Testis (tissue), 3 donors: ENCODE results near the gene KIRREL1. TPM values are rescaled to one million over a fixed set of nuclear protein-coding genes. Genes with fewer than 3 reads are reported as not detected.

ENCODE experiments used
- DNase-seq: peaks from one replicate; pipeline ENCODE4 v3.0.0-alpha.2; 2019
- H3K27ac ChIP-seq, 2 donors: fragments of 200-600 bp; sonication (generic); one replicate each; pipeline ENCODE4 v1.5.1; 2019
- H3K27me3 ChIP-seq: fragments of 200-600 bp; sonication (generic); one replicate; pipeline ENCODE4 v1.5.1; 2019
- H3K36me3 ChIP-seq: fragments of 200-600 bp; sonication (generic); one replicate; pipeline ENCODE4 v1.5.1; 2017; ENCODE audit warnings: low read depth; ENCODE audit errors: missing control alignments
- H3K4me1 ChIP-seq: fragments of 200-600 bp; sonication (generic); one replicate; pipeline ENCODE4 v1.5.1; 2019
- H3K4me3 ChIP-seq, 2 donors: fragments of 200-600 bp; sonication (generic); one replicate each; pipeline ENCODE4 v1.5.1; 2017 to 2019
- H3K9me3 ChIP-seq: fragments of 200-600 bp; sonication (generic); one replicate; pipeline ENCODE4 v1.5.1; 2017
- POLR2A ChIP-seq: fragments of 450-650 bp; IDR thresholded peaks from one replicate; pipeline ENCODE4 v1.6.1; 2017; ENCODE audit warnings: antibody characterized with exemption, mild to moderate bottlenecking, moderate library complexity
- WGBS, 2 donors: methylation state at CpG; one replicate each; pipeline ENCODE4 v1.1.5; 2018; 5-methylcytosine and 5-hydroxymethylcytosine counted together
- intact Hi-C: fragments of 100-400 bp; cut with DNase I; formaldehyde crosslinking; loops from one replicate; pipeline ENCODE4 v1.15.1; 2023; ENCODE audit warnings: low total_unique reads
- polyA plus RNA-seq: library from polyadenylated mRNA; stranded (reverse); fragments of 350-450 nt; fragmentation: Illumina TruSeq; extraction: RNeasy Lipid Tissue Mini Kit (QIAGEN cat#74804); gene quantifications from one replicate; pipeline ENCODE4 v1.2.3, GENCODE V29; 2014; ENCODE audit warnings: low read depth, low replicate concordance; ENCODE audit not compliant: insufficient read depth
- total RNA-seq, 2 donors: library from RNA; depleted of rRNA; stranded (reverse); fragments of >200 nt; gene quantifications; one replicate each; pipeline ENCODE4 v1.2.3, GENCODE V29; 2016
- TF ChIP-seq, protein P1 (sequence below), 3 experiments: fragments of 450-650 bp in 2 of 3; fragments of 200-600 bp in 1 of 3; sonication (generic) in 1 of 3; IDR thresholded peaks; one replicate each; pipeline ENCODE4 v1.5.1; 2016 to 2019; ENCODE audit warnings: antibody characterized with exemption in 3 of 3, mild to moderate bottlenecking in 2 of 3, moderate library complexity in 1 of 3

The KIRREL1 gene
- total and polyA plus RNA-seq, 3 donors from 2014 or later = 15.5 to 31.9 (median 19.9) TPM

DNA sequence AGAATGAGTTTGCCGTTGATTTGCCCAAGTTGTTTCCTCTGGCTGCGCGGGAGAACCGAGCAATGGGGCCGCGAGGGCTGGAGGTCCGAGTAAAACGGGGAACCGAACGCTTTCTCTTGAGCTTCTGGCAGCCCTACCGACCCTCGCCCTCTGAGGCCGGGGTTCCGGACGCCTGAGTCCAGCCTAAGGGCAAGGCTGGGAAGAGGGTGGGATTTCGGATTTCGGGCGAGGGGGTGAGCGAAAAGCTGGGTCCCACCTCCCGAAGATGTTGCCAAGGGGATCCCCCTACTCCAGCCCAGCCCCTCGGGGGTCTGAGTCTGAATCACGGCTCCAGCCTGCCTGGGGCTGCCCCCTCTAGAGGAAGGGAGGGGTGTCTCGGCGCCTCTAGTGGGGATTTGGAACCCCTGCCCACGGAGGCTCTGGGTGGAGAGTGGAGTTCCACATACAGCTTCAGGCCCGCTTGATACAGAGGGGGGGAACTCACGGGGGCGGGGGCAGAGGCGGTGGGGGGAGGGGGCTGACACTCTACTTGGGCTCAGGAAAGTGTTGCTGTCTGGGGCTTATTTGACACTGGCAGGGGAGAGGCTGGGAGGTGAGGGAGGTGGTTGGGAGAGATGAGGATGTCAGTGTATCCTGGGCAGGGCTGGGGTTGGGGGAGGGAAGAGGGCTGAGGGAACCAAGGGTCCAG lies 617 bp downstream of the KIRREL1 start:
- Histone ChIP-seq H3K27me3 (no peaks in the 10 kb centered on the region), H3K9me3 (no peaks in the 10 kb centered on the region), H3K36me3 (no peaks in the 10 kb centered on the region), H3K4me3 (peak overlapping the region; percentile 84 to 88), H3K4me1 (peaks cover 45% of the 10 kb centered on the region), H3K27ac (peak overlapping the region; percentile 87 to 93)
- peak; percentile 38 for DNase-seq
- WGBS, 2 donors = 0 to 1% methylated on average over 3 to 27 of the region's 29 CpGs
- intact Hi-C loops = loop anchor here (5.0 kb wide), 1 partner anchor 43 kb away; no protein-coding TSS in a partner anchor
- TF ChIP-seq, protein P1, sequence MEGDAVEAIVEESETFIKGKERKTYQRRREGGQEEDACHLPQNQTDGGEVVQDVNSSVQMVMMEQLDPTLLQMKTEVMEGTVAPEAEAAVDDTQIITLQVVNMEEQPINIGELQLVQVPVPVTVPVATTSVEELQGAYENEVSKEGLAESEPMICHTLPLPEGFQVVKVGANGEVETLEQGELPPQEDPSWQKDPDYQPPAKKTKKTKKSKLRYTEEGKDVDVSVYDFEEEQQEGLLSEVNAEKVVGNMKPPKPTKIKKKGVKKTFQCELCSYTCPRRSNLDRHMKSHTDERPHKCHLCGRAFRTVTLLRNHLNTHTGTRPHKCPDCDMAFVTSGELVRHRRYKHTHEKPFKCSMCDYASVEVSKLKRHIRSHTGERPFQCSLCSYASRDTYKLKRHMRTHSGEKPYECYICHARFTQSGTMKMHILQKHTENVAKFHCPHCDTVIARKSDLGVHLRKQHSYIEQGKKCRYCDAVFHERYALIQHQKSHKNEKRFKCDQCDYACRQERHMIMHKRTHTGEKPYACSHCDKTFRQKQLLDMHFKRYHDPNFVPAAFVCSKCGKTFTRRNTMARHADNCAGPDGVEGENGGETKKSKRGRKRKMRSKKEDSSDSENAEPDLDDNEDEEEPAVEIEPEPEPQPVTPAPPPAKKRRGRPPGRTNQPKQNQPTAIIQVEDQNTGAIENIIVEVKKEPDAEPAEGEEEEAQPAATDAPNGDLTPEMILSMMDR (IDR thresholded peaks at IDR 0.05) = no peak
- TF ChIP-seq POLR2A = no peak

DNA sequence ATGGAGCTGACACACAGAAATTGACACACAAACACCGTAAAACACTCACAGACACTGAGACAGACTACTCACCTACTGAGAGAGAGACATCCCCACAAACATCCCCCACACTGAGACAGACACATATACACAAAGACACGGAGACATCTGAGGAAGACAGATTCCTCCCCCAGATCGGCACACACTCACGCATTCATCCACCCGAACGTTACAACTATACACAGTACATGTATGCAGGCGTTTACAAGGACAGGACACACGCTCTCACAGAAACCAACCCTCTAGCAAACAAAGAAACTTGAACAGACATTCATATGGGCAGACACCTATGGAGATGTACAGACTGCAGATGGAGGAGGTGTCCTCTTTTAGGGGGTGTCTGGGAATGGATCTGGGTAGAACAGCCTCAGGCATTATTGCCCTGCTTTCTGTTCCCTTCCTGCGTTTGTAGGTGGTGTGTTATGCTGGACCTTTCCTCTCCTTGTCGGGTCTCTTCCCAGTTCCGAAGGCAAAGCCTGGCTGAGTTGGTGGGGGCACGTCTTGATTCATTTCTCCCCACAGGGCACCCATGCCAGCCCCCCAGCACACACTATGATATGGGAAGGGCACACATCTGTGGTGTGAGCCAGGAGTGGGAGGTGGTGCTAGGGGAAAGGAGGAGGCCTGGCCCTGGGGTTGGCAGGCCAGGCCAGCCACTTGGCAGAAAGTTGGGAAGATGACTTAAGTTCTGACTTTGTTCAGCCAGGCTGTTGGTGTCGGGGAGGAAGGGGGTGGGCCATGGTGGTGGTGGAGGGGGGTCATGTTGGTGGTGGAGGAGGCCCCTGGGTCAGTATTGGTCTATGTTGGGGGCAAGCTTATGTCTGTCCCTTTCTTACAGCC lies 1.5 kb downstream of the KIRREL1 start:
- peak; percentile 43 for DNase-seq
- Histone ChIP-seq H3K4me1 (peaks cover 45% of the 10 kb centered on the region), H3K4me3 (peak overlapping the region in 1 of 2 donors; percentile 84), H3K27me3 (no peaks in the 10 kb centered on the region), H3K36me3 (no peaks in the 10 kb centered on the region), H3K9me3 (no peaks in the 10 kb centered on the region), H3K27ac (peak overlapping the region; percentile 87 to 93)
- intact Hi-C loops = loop anchor here (5.0 kb wide), 1 partner anchor 42 kb away; no protein-coding TSS in a partner anchor
- 11 to 26% methylated on average over 9 to 13 of the region's 13 CpGs for WGBS, 2 donors
- TF ChIP-seq, protein P1 (IDR thresholded peaks at IDR 0.05) = no peak
- no peak for TF ChIP-seq POLR2A

GRCh38 chr1:157995583-157996169 lies 2.2 kb downstream of the KIRREL1 start:
- Histone ChIP-seq H3K4me3 (no peak overlapping the region), H3K36me3 (no peaks in the 10 kb centered on the region), H3K27me3 (no peaks in the 10 kb centered on the region), H3K4me1 (peaks cover 45% of the 10 kb centered on the region), H3K9me3 (no peaks in the 10 kb centered on the region), H3K27ac (peak overlapping the region; percentile 87 to 93)
- DNase-seq = peak; percentile 28
- intact Hi-C loops = no loop called here
- 29 to 50% methylated on average over 3 of the region's 3 CpGs for WGBS, 2 donors
- TF ChIP-seq POLR2A = no peak
- TF ChIP-seq, protein P1 (IDR thresholded peaks at IDR 0.05) = no peak

DNA sequence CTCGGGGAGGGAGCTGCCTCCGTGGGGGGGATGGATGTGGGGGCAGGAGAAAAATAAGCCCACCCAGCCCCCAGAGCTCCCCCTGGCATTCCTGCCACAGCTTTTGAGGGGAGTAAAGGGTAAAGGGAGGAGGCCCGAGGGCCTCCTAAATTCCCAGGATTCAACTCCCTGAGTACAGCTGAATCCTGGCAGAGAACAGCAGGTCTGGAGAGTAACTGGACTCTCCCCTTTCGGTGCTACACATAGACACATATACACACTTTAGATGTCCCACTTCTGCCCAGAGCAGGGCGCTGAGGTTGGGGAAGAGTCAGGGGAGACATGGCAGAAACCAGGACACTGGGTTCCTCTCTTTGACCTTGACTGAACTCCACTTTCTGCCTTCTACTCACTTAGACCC lies 3.0 kb downstream of the KIRREL1 start:
- no peaks in the 10 kb centered on the region for H3K27me3 ChIP-seq
- H3K4me3 ChIP-seq = no peak overlapping the region
- TF ChIP-seq, protein P1 (IDR thresholded peaks at IDR 0.05) = no peak
- TF ChIP-seq POLR2A = no peak
- H3K36me3 ChIP-seq = no peaks in the 10 kb centered on the region
- peak; percentile 34 for DNase-seq
- 27 to 44% methylated on average over 5 of the region's 5 CpGs for WGBS, 2 donors
- H3K4me1 ChIP-seq = peaks cover 48% of the 10 kb centered on the region
- intact Hi-C loops = no loop called here
- H3K9me3 ChIP-seq = no peaks in the 10 kb centered on the region
- H3K27ac ChIP-seq = peak overlapping the region; percentile 87 to 93
